ENCODE measurements around the gene NXPH1.
"Not testable (repeated sequence)": the region's sequence is repeated elsewhere in the genome, so short reads cannot be mapped to it uniquely, and the experiment has no call there.

The NXPH1 gene

DNA sequence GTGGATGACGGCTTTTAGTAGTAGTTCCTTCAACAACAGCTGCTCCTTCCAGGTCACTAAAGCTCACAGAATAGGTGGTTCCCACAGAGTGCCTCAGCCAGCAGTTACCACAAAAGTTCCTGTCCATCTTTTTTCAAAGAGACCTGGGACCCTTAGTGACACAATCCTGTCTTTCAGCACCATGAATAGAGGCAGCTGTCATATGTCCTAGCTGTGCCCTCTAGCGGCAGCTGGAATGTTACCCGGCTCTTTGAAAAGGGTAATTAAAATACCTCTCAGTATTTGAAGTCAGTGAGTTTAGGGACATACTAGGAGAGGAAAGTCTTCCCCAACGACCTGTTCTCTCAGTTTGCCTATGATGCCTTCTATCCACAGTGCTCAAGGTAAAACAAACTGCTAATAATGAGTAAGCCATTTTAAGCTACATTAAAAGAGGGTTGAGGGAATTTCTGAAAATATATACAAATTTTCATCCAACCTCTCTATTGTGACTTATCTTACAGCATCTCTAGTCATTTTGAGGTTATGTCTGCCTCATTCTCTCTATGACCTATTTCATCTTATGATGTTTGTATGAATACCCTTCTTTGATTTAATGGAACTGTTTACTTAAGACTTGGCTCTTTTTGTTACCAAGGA is 290.8 kb downstream of the NXPH1 start:
- no peak for DNase-seq

DNA sequence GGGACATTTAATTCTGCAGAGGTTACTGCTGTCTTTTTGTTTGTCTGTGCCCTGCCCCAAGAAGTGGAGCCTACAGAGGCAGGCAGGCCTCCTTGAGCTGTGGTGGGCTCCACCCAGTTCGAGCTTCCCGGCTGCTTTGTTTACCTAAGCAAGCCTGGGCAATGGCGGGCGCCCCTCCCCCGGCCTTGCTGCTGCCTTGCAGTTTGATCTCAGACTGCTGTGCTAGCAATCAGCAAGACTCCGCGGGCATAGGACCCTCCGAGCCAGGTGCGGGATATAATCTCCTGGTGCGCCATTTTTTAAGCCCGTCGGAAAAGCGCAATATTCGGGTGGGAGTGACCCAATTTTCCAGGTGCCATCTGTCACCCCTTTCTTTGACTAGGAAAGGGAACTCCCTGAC is 298.3 kb downstream of the NXPH1 start:
- DNase-seq: not testable (repeated sequence)

DNA sequence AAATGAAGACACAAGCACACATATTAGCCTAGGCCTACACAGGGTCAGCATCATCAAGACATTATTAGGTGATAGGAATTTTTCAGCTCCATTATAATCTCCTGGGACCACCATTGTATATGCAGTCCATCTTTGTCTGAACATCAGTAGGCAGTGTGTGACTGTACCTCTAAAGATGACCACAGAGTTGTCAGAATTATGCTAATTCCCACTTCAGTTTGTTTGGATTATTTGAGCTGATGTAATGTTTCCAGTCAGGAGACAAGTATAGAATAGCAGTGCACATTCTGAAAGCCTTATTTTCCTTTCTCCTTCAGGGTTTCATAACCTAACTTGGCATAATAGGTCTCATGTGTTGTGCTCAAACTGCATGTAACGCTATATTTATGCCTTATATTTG is 306.4 kb downstream of the NXPH1 start:
- DNase-seq: no peak

DNA sequence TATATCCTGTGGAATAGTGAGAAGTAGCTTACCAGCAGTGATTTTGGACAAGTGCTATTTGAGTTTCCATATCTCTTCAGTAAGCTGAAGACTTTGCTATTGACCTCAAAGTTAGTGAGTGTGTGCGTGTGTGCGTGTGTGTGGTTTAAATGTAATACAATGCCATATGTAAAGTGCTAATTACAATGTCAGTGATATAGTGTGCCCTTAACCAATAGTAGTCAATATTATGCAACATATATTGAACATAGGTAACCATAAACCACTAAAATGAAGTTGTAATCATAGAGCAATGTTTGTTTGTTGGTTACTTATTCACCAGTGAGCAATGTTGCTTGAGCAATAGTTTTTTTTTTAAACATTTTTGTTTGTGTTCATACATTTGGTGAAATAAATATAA is 309.4 kb downstream of the NXPH1 start:
- no peak for DNase-seq

DNA sequence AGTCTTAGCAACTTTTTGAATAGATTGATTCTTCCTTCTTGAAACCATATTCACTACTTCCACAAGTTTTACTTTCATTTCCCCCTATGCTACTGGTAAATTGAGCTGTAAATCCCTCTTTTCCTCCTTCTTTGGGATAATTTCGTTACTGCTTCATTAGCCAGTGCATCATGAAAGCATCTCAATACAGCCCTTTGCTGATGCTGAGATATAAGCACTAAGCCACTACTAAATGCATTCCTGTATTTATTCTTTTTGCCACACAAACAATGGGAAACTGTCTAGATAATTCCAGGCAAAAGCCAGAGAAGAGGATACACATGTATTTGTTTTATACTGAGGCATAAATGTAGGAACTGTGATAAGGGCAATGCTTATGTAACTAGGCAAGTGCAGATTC is 313.9 kb downstream of the NXPH1 start:
- DNase-seq: no peak

DNA sequence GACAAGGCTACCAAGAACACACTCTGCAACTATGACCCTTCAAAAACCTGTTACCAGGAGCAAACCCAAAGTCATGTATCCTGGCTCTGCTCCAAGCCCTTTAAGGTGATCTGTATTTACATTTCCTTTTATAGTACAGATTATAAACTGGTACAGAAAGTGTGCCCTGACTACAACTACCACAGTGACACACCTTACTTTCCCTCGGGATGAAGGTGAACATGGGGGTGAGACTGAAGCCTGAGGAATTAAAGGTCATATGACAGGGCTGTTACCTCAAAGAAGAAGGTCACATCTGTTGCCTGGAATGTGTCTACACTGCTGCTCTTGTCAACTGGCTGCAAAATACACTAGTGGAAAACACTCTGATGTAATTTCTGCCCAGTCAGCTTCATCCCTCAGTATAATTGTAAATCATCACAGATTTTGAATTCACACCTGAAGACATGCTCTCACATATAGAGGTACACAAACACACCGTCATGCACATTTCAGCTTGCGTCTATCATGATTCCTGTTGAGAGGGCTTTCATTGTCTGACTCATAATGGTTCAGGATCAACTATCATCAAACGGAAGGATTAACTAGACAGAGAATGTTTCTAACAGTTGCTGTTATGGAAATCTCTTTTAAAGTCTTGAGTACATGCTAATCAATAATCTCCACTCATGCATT is 318.3 kb downstream of the NXPH1 start:
- DNase-seq: no peak

DNA sequence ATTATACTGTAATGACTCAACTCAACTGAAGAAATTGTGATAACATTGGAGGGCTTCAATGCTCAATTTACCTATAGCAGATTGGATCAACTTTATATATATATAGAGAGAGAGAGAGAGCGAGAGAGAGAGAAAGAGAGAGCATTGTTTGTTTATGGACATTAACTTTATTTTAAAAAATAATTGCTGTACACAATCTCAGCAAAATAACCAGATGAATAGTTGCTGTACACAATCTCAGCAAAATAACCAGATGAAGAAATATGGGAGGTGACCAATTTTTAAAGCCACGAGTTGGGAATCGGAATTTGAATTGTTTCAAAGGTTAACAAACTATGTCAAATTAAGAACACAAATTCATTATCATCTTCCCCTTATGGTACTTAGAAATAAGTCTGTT is 319.9 kb downstream of the NXPH1 start:
- DNase-seq: no peak

DNA sequence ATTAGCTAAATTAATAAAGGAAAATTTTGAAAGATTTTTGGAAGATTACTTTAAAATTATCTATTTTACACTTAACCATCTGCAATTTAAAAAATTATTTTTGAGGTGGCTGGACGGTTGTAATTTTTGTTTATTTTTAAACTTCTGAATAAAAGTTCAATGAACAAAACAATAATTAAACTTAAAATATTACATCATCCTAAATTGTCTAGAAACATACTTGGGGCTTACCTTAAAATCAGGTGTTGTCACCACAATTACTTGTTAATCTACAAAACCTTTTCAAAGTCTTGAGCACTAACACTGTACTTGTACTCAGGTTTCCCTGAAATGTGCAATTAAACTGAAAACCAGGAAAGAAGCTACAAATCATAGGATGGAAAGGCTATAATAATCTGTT is 328.3 kb downstream of the NXPH1 start:
- DNase-seq: no peak

DNA sequence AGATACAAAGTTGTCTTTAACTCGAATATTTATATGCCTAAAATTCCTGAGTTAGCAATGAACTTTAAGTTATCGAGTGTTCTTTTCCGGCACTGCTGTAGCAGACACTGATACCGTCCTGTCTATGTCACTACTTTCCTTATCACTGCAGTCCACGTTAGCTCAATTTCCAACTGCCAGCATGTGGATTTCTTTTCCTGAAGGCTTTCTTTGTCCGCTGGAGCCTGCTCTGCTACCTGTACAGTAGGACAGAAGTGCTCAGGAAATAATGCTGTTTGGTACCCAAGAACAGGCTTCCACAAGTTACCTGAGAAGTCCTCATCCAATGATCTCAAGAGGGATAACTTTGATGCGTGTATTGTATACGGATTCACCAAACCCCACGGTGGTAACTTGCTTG is 329.4 kb downstream of the NXPH1 start:
- DNase-seq: no peak

DNA sequence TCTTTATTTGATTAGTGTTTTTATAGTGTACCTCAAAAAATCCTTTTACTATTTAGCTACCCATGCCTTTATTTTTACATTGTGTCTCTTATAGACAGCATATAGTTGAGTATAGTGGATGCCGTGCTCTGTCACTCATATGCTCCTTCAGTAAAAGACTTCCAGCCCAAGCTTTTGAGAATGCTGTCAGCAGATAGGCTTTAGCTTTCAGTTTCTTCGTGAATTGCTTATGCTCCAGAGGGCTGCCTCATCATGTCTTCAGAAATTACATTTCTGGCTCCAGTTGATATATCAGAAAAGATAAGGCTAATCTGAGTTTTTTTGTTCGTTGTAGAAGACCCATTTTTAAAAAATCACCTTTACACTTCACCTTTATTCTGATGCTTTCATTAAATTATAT is 332.0 kb downstream of the NXPH1 start:
- no peak for DNase-seq

DNA sequence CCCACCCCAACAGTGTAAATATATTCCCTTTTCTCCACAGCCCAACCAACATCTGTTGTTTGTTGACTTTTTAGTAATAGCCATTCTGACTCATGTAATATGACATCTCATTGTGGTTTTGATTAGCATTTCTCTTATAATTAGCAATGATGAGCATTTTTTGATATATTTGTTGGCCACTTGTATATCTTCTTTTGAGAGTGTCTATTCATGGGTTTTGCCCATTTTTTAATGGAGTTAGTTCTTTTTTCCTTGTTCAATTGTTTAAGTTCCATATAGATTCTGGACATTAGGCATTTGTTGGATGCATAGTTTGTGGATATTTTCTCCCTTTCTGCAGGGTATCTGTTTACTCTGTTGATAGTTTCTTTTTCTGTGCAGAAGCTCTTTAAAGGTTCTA is 340.1 kb downstream of the NXPH1 start:
- no peak for DNase-seq

DNA sequence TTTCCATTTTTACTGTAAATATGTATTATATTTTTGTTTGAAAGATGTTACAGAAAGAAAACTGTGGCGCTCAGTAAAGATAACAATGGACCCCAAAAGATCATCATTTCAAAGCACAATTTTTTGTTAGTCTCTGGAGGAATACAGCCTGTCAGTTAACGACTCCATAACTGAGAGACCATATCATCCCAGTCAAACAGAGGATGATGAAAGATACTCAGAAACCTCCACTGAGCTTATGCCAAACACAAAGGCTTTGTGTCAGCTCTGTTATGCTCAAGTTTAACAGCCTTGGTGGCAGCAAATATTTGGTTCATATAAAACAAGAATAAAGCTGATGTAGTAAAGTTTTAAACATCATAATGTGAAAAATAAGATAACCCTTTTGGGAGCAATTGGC is 345.1 kb downstream of the NXPH1 start:
- no peak for DNase-seq

DNA sequence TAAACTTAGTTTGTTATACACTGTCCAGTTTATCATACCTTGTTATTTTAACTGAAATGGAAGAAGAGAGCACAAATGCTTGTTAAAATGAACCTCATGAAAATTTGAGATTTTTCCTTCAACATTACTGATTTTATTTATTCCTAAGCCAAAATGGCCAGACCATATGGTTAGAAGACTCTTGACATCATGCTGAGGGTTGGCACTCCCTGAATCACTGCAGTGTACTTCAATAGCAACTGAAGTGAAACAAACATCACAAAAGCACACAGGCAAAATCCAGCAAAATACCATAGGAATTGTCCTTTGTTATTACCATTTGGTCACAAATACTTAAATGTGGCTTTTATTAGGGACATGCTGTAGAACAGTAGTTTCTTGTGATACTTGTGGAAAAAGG is 347.8 kb downstream of the NXPH1 start:
- no peak for DNase-seq

DNA sequence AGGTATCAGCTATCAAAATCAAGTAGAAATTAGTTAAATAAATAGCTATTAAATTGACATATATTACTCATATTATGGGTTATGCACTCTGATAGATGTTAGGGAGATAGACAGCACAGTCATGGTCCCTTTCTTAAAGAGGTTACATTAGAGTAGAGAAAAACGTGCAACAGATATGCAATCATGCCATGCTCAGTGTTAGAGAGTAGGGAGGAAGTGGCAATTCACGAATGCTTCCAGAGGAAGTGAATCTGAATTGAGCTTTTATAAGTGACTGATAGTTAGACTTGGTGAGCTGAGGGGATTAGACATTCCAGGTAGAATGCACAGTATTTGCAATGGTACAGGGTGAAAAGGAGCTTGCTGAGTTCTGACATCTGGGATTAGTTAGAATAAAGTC is 349.8 kb downstream of the NXPH1 start:
- no peak for DNase-seq

DNA sequence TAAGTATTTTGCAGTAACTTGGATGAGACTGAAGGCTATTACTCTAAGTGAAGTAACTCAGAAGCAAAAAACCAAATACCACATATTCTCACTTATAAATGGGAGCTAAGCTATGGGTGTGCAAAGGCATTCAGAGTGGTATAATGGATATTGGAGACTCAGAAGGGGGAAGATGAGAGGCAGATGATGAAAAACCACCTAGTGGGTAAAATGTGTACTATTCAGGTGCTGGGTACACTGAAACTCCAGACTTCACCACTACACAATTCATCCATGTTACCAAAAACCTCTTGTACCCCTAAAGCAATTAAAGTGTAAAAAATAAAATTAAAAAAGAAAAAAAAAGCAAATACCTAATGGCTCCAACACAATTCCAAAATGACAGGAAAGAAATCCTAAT is 351.7 kb downstream of the NXPH1 start:
- DNase-seq: no peak

DNA sequence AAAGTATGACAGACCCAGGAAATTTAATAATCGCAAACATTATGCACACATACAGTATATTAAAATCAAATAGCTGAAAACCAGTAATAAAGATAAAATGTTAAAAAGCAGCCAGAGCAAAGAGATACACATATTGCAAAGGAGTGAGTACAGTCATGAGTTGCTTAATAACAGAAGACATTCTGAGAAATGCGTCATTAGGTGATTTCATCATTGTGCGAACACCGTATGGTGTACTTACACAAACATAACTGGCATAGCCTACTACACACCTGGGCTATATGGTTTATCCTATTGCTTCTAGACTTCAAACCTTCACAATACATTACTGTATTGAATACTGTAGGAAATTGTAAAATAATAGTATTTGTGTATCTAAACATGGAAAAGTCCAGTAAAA is 367.6 kb downstream of the NXPH1 start:
- no peak for DNase-seq
